K562 (cell line): ENCODE measurements around the gene ADRA1B. TPM values are rescaled to one million over a fixed set of nuclear protein-coding genes. Genes with fewer than 3 reads are reported as not detected.

ENCODE experiments used
- ATAC-seq: fragments of 200-7000 bp; cut with Tn5 transposase; 3 replicates; pipeline ENCODE4 v1.9.1; 2020; ENCODE audit warnings: moderate library complexity
- BruUV-seq: library from RNA; stranded (reverse); fragments of 400-500 nt; replicated peaks from 2 replicates; lab custom pipeline; 2021; lab: Mats Ljungman, UMichigan
- CTCF ChIA-PET: fragments of 300-600 bp; formaldehyde crosslinking; extraction: SDS; loops from one replicate; lab custom pipeline; 2021; ENCODE audit warnings: low intra/inter-chr PET ratio; lab: Yijun Ruan, JAX
- POLR2A ChIA-PET: fragments of 300-600, 350-650 bp; sonication (Branson Sonifier 250); formaldehyde crosslinking; extraction: SDS; loops from one replicate; lab custom pipeline; 2021; ENCODE audit warnings: antibody characterized with exemption, inconsistent platforms; lab: Yijun Ruan, JAX
- DNase-seq, 4 experiments: peaks; one replicate each; pipeline versions ENCODE4 v3.0.0 to v3.0.0-alpha.2; 2011 to 2018; ENCODE audit warnings: low spot score in 3 of 4, mixed read lengths in 3 of 4; ENCODE audit errors: extremely low read depth in 1 of 4
- FAIRE-seq: peaks from 2 replicates; lab custom pipeline; 2011; peaks lifted over from hg19 to GRCh38; lab: Jason Lieb, UNC
- H2AFZ ChIP-seq: 2 replicates; pipeline ENCODE4 v1.6.0; 2011; ENCODE audit warnings: low read depth, low read length, control low read depth, inconsistent platforms
- H3K27ac ChIP-seq: fragments of 200-600 bp; 3 replicates; pipeline ENCODE4 v1.8.0; 2011; ENCODE audit warnings: low read depth, mild to moderate bottlenecking, control low read depth, inconsistent platforms, low read length, moderate library complexity, mixed read lengths; ENCODE audit errors: extremely low read depth
- H3K27me3 ChIP-seq, 2 experiments: fragments of 300-600 bp in 1 of 2; 2 replicates in 1 of 2; 3 replicates in 1 of 2; pipeline versions ENCODE4 v1.6.0 to v1.8.0; 2011; ENCODE audit warnings: inconsistent platforms in 2 of 2, low read length in 2 of 2, mild to moderate bottlenecking in 1 of 2, mixed read lengths in 1 of 2, moderate library complexity in 1 of 2; ENCODE audit not compliant: control insufficient read depth in 2 of 2, insufficient read depth in 2 of 2
- H3K36me3 ChIP-seq: fragments of 300-600 bp; 3 replicates; pipeline ENCODE4 v1.8.0; 2011; ENCODE audit warnings: mild to moderate bottlenecking, low read length, inconsistent platforms; ENCODE audit not compliant: control insufficient read depth, insufficient read depth
- H3K4me1 ChIP-seq, 2 experiments: fragments of 200-600 bp in 1 of 2; replicated peaks in 1 of 2; 2 replicates in 1 of 2; 3 replicates in 1 of 2; pipeline versions ENCODE4 v1.5.1 to v1.8.0; 2011; ENCODE audit warnings: inconsistent platforms in 2 of 2, low read length in 2 of 2, mild to moderate bottlenecking in 1 of 2, mixed read lengths in 1 of 2, moderate library complexity in 1 of 2; ENCODE audit not compliant: control insufficient read depth in 2 of 2, insufficient read depth in 2 of 2
- H3K4me2 ChIP-seq: 2 replicates; pipeline ENCODE4 v1.6.1; 2011; ENCODE audit warnings: low read length, control low read depth, inconsistent platforms, mixed read lengths; ENCODE audit not compliant: insufficient read depth
- H3K4me3 ChIP-seq: fragments of 200-600 bp; sonication (generic), shearing (Covaris generic); 2 replicates; pipeline ENCODE4 v1.5.1; 2016; ENCODE audit warnings: control low read depth, inconsistent platforms
- H3K79me2 ChIP-seq: fragments of 200-600 bp; 3 replicates; pipeline ENCODE4 v1.8.0; 2011; ENCODE audit warnings: low read length, inconsistent platforms; ENCODE audit not compliant: control insufficient read depth, insufficient read depth
- H3K9ac ChIP-seq, 2 experiments: 2 replicates each; pipeline versions ENCODE4 v1.6.0 to v1.6.1; 2011; ENCODE audit warnings: low read depth in 2 of 2, low read length in 2 of 2, control low read depth in 1 of 2, inconsistent platforms in 1 of 2, mild to moderate bottlenecking in 1 of 2, mixed read lengths in 1 of 2; ENCODE audit not compliant: insufficient read depth in 1 of 2
- H3K9me1 ChIP-seq: one replicate; pipeline ENCODE4 v1.6.0; 2011; ENCODE audit warnings: inconsistent platforms, mild to moderate bottlenecking, low read length, moderate library complexity; ENCODE audit not compliant: control insufficient read depth, insufficient read depth
- H3K9me3 ChIP-seq: replicated peaks from 2 replicates; pipeline ENCODE4 v1.5.1; 2011; ENCODE audit warnings: low read depth, low read length, inconsistent platforms; ENCODE audit not compliant: control insufficient read depth, insufficient read depth
- H4K20me1 ChIP-seq: replicated peaks from 2 replicates; pipeline ENCODE4 v1.6.1; 2011; ENCODE audit warnings: low read length, inconsistent platforms, mixed read lengths; ENCODE audit not compliant: control insufficient read depth, insufficient read depth
- BDP1 ChIP-seq: IDR thresholded peaks from 3 replicates; pipeline ENCODE4 v1.6.1; 2011; ENCODE audit not compliant: insufficient read length, insufficient read depth
- CBX3 ChIP-seq, 2 experiments: IDR thresholded peaks; 1 replicate in 1 of 2; 2 replicates in 1 of 2; pipeline ENCODE4 v1.6.1; 2012; ENCODE audit warnings: inconsistent platforms in 2 of 2, low read length in 2 of 2, borderline replicate concordance in 1 of 2, control low read depth in 1 of 2
- CREM ChIP-seq: IDR thresholded peaks from 2 replicates; pipeline ENCODE4 v1.6.1; 2014; ENCODE audit warnings: antibody characterized with exemption, low read depth
- DPF2 ChIP-seq: fragments of 450-650 bp; IDR thresholded peaks from 2 replicates; pipeline ENCODE4 v1.6.1; 2016
- MAFF ChIP-seq: IDR thresholded peaks from 2 replicates; pipeline ENCODE4 v1.6.1; 2012; ENCODE audit warnings: low read length, improper control_type of control experiment
- MEF2D ChIP-seq: conservative IDR thresholded peaks from 2 replicates; pipeline ENCODE4 v1.6.1; 2016; ENCODE audit warnings: low read depth, missing genetic modification characterization, missing compliant biosample characterization
- NFXL1 ChIP-seq: fragments of 450-650 bp; formaldehyde crosslinking; IDR thresholded peaks from 2 replicates; pipeline ENCODE4 v1.4.0; 2021; ENCODE audit warnings: mild to moderate bottlenecking
- RAD21 ChIP-seq, 2 experiments: fragments of 250-450 bp in 1 of 2; fragments of 450-650 bp in 1 of 2; sonication (Bioruptor Pico) in 1 of 2; formaldehyde crosslinking in 1 of 2; IDR thresholded peaks in 1 of 2; conservative IDR thresholded peaks in 1 of 2; 2 replicates each; pipeline versions ENCODE4 v1.4.0 to v1.8.0; 2020 to 2022; ENCODE audit warnings: mild to moderate bottlenecking in 2 of 2, moderate library complexity in 1 of 2
- SETDB1 ChIP-seq: IDR thresholded peaks from one replicate; pipeline ENCODE4 v1.6.1; 2012; ENCODE audit warnings: low read length, control low read depth, inconsistent platforms
- SMC3 ChIP-seq: conservative IDR thresholded peaks from 2 replicates; pipeline ENCODE4 v1.6.1; 2011; ENCODE audit warnings: low read depth, low read length, improper control_type of control experiment; ENCODE audit not compliant: insufficient read depth
- SPI1 ChIP-seq: IDR thresholded peaks from 2 replicates; pipeline ENCODE4 v1.6.1; 2011; ENCODE audit warnings: low read depth, low read length, control low read depth, borderline replicate concordance
- TFAP4 ChIP-seq: sonication (generic); formaldehyde crosslinking; IDR thresholded peaks from 2 replicates; pipeline ENCODE4 v1.8.0; 2022; ENCODE audit warnings: missing genetic modification reagents, mild to moderate bottlenecking, moderate library complexity, borderline replicate concordance
- USF1 ChIP-seq: sonication (generic); formaldehyde crosslinking; IDR thresholded peaks from 2 replicates; pipeline ENCODE4 v1.9.0; 2022; ENCODE audit warnings: mild to moderate bottlenecking, missing genetic modification reagents
- ZBTB33 ChIP-seq: sonication (generic); formaldehyde crosslinking; IDR thresholded peaks from 2 replicates; pipeline ENCODE4 v1.8.1; 2023; ENCODE audit warnings: mild to moderate bottlenecking, missing genetic modification reagents
- ZNF277 ChIP-seq: fragments of 250-450 bp; sonication (Bioruptor Pico); IDR thresholded peaks from 2 replicates; pipeline ENCODE4 v1.8.0; 2022; ENCODE audit warnings: inconsistent platforms, mild to moderate bottlenecking, moderate library complexity, borderline replicate concordance
- ZNF699 ChIP-seq: fragments of 250-450 bp; sonication (Bioruptor Pico); IDR thresholded peaks from 2 replicates; pipeline ENCODE4 v1.8.0; 2021; ENCODE audit warnings: mild to moderate bottlenecking, moderate library complexity; ENCODE audit not compliant: insufficient replicate concordance
- WGBS: fragments of 100-300 bp; shearing (Covaris generic); methylation state at CpG from one replicate; pipeline ENCODE4 v1.1.6; 2016; ENCODE audit warnings: low coverage, mixed read lengths; ENCODE audit not compliant: insufficient coverage; ENCODE audit errors: missing lambda C conversion rate; 5-methylcytosine and 5-hydroxymethylcytosine counted together
- in situ Hi-C: fragments of 300-500 bp; cut with MboI; formaldehyde crosslinking; loops from 4 replicates; pipeline ENCODE4 v1.15.0; 2018; ENCODE audit warnings: inconsistent platforms, mixed read lengths
- intact Hi-C: fragments of 100-400 bp; cut with micrococcal nuclease; formaldehyde crosslinking; loops from 2 replicates; pipeline ENCODE4 v1.14.2; 2022
- polyA plus RNA-seq, 8 experiments: library from polyadenylated mRNA; depleted of rRNA in 4 of 8; stranded (reverse) in 5 of 8; unstranded in 3 of 8; fragments of >200 nt; fragmentation: Nextera tagmentation in 2 of 8; fragmentation: Illumina TruSeq in 1 of 8; extraction: Ambion mirVana in 2 of 8; extraction: Trizol in 1 of 8; gene quantifications; 2 replicates each; pipeline versions ENCODE4 v1.2.1 to v1.2.3, GENCODE V29; 2011 to 2014; ENCODE audit warnings: inconsistent platforms in 1 of 8, missing spikeins in 1 of 8
- total RNA-seq, 7 experiments: library from RNA; depleted of rRNA in 6 of 7; stranded (reverse); fragments of >200 nt in 6 of 7; fragmentation: Illumina TruSeq in 2 of 7; extraction: Trizol in 2 of 7; gene quantifications; 2 replicates each; pipeline versions ENCODE4 v1.2.1 to v1.2.3, GENCODE V29; 2011 to 2021; ENCODE audit warnings: low replicate concordance in 1 of 7

ADRA1B gene
- total and polyA plus RNA-seq, 9 of the 15 experiments (the other 6 are each of a cell fraction or from before 2014, with no cell fraction given) = not detected

GRCh38 chr5:159987031-159987674, 70.9 kb downstream of the ADRA1B start:
- no peaks in the 10 kb centered on the region for H3K36me3 ChIP-seq
- FAIRE-seq (peak; percentile 32), DNase-seq (peak; percentile 63 to 70 (median 67)), ATAC-seq (peak; percentile 99)
- H3K27me3 ChIP-seq = peaks cover 10 to 43% of the 10 kb centered on the region in 2 experiments; a peak in 4 of 5 replicates
- CTCF ChIA-PET = interaction anchor here (0.7 kb wide), 1 partner anchor 1291 kb away, joined by 3 read pairs; no protein-coding TSS in a partner anchor
- H3K79me2 ChIP-seq = no peaks in the 10 kb centered on the region
- no peaks in the 10 kb centered on the region for H3K9me1 ChIP-seq
- in situ Hi-C loops = loop anchor here (25.0 kb wide), 1 partner anchor 825 kb away; no protein-coding TSS in a partner anchor
- intact Hi-C loops = loop anchor here (1.0 to 5.0 kb wide), 3 partner anchors 470 to 655 kb away; partner anchors contain the start of gene IL12B
- WGBS = 18% methylated on average over 44 of the region's 50 CpGs
- no peak overlapping the region for H3K4me2 ChIP-seq
- no peak overlapping the region for H3K27ac ChIP-seq
- peaks cover 5% of the 10 kb centered on the region; the same call in 1 of the 2 replicates for H4K20me1 ChIP-seq
- no peak overlapping the region for H2AFZ ChIP-seq
- POLR2A ChIA-PET = interaction anchor here (0.5 to 0.6 kb wide), 2 partner anchors 166 to 508 kb away, joined by 3 read pairs; no protein-coding TSS in a partner anchor
- H3K4me3 ChIP-seq = no peak overlapping the region
- BruUV-seq = no TSS peak
- peaks cover 0 to 8% of the 10 kb centered on the region in 2 experiments; a peak in 2 of 5 replicates for H3K4me1 ChIP-seq
- no peaks in the 10 kb centered on the region for H3K9me3 ChIP-seq
- no peak overlapping the region for H3K9ac ChIP-seq
- TF ChIP-seq ZNF699 (CRISPR knock-in tag) = no peak
- no peak for TF ChIP-seq USF1 (CRISPR knock-in tag)
- TF ChIP-seq ZBTB33 = 0 out of 2 replicates have a peak, but pooled peaks have one; percentile 35
- TF ChIP-seq DPF2 = no peak
- TF ChIP-seq SMC3 = peak; percentile 47
- 0 out of 2 replicates have a peak, but pooled peaks have one; percentile 38 for TF ChIP-seq CREM
- TF ChIP-seq MAFF = no peak
- TF ChIP-seq MEF2D (tag) = no peak
- TF ChIP-seq SETDB1 = no peak
- TF ChIP-seq ZNF277 (CRISPR knock-in tag) = no peak
- no peak for TF ChIP-seq BDP1
- TF ChIP-seq RAD21 (CRISPR knock-in tag; conservative IDR thresholded peaks at IDR 0.05 in 1 of 2, IDR thresholded peaks at IDR 0.05 in 1 of 2) = peak; percentile 63 to 81
- no peak for TF ChIP-seq CBX3 (IDR thresholded peaks at IDR 0.05; ENCODE audit: borderline replicate concordance in 1 of 2, low read length in 2 of 2)
- TF ChIP-seq NFXL1 = no peak
- peak; percentile 57 for TF ChIP-seq TFAP4 (CRISPR knock-in tag)
- peak; percentile 76; the same call in 1 of the 2 replicates for TF ChIP-seq SPI1
